Stimulated activated CD4-positive, alpha-beta T cell treated with anti-CD3 and anti-CD28 coated beads, Interleukin-12 subunit alpha, Interleukin-12 subunit beta, amount 100 ng/mL, for 48 hours (primary cell): ENCODE measurements around the gene ARHGEF2.
A peak's percentile ranks its signal among the peaks of the same experiment; 100 is the strongest.
"Not testable (repeated sequence)": the region's sequence is repeated elsewhere in the genome, so short reads cannot be mapped to it uniquely, and the experiment has no call there.

Source experiments
- DNase-seq, 3 donors: peaks; one replicate each; pipeline ENCODE4 v3.0.0-alpha.2; 2020; ENCODE audit warnings: low read depth in 2 of 3, low spot score in 1 of 3

Gene ARHGEF2

GRCh38 chr1:155990005-155990739 lies 11.8 kb upstream of the ARHGEF2 start:
- no peak for DNase-seq

GRCh38 chr1:155989242-155990004 lies 11.1 kb upstream of the ARHGEF2 start:
- peak; percentile 67 to 84 (median 78) for DNase-seq

- DNase-seq = not testable (repeated sequence)
Measured at GRCh38 chr1:155984903-155985645, 6.7 kb upstream of the ARHGEF2 start.

- no peak for DNase-seq
Measured at GRCh38 chr1:155984341-155984740, 6.0 kb upstream of the ARHGEF2 start.

- DNase-seq = no peak
Measured at GRCh38 chr1:155983191-155984024, 5.1 kb upstream of the ARHGEF2 start.

- DNase-seq = no peak
Measured at GRCh38 chr1:155982106-155982505, 3.8 kb upstream of the ARHGEF2 start.

- DNase-seq = no peak
Measured at GRCh38 chr1:155981266-155982088, 3.1 kb upstream of the ARHGEF2 start.

GRCh38 chr1:155979597-155980343 lies 1.4 kb upstream of the ARHGEF2 start:
- no peak for DNase-seq

GRCh38 chr1:155978973-155979429 lies 654 bp upstream of the ARHGEF2 start:
- DNase-seq = no peak

- DNase-seq = peak; percentile 51 to 63 (median 63)
Measured at GRCh38 chr1:155977690-155978324, 540 bp downstream of the ARHGEF2 start.

GRCh38 chr1:155976913-155977689 lies 1.2 kb downstream of the ARHGEF2 start:
- DNase-seq = no peak

GRCh38 chr1:155976062-155976912 lies 2.1 kb downstream of the ARHGEF2 start:
- DNase-seq = peak in 1 of 3 donors; percentile 50

GRCh38 chr1:155975375-155976061 lies 2.8 kb downstream of the ARHGEF2 start:
- no peak for DNase-seq

GRCh38 chr1:155974208-155975115 lies 3.9 kb downstream of the ARHGEF2 start:
- no peak for DNase-seq

- DNase-seq = no peak
Measured at GRCh38 chr1:155973723-155974122, 4.6 kb downstream of the ARHGEF2 start.
